K562 (cell line): ENCODE data around the gene FAM222A. TPM values are rescaled to one million over a fixed set of nuclear protein-coding genes. Genes with fewer than 3 reads are reported as not detected.

Source experiments
- ATF4 ChIP-seq: fragments of 450-650 bp; formaldehyde crosslinking; IDR thresholded peaks from 2 replicates; pipeline ENCODE4 v1.4.0; 2022; ENCODE audit warnings: mild to moderate bottlenecking, moderate library complexity
- BCOR ChIP-seq: fragments of 450-650 bp; IDR thresholded peaks from 2 replicates; pipeline ENCODE4 v1.6.1; 2016
- CAMTA2 ChIP-seq: fragments of 250-450 bp; sonication (Bioruptor Pico); conservative IDR thresholded peaks from 2 replicates; pipeline ENCODE4 v1.5.1; 2022
- CCNT2 ChIP-seq: IDR thresholded peaks from 2 replicates; pipeline ENCODE4 v1.6.1; 2011; ENCODE audit warnings: borderline replicate concordance, low read depth, mild to moderate bottlenecking, moderate library complexity, mixed read lengths, low read length; ENCODE audit not compliant: insufficient read length; ENCODE audit errors: extremely low read depth
- CREM ChIP-seq: IDR thresholded peaks from 2 replicates; pipeline ENCODE4 v1.6.1; 2014; ENCODE audit warnings: antibody characterized with exemption, low read depth
- ELF2 ChIP-seq: fragments of 250-450 bp; sonication (Bioruptor Pico); IDR thresholded peaks from 2 replicates; pipeline ENCODE4 v1.5.0; 2021; ENCODE audit warnings: mild to moderate bottlenecking
- HDAC2 ChIP-seq: fragments of 450-650 bp; IDR thresholded peaks from 2 replicates; pipeline ENCODE4 v1.6.1; 2016; ENCODE audit warnings: mild to moderate bottlenecking
- HNRNPL ChIP-seq: fragments of 200-400 bp; formaldehyde crosslinking; IDR thresholded peaks from 2 replicates; pipeline ENCODE4 v1.6.1; 2017; ENCODE audit warnings: low read depth, mild to moderate bottlenecking, low read length
- POLR2AphosphoS2 ChIP-seq: IDR thresholded peaks from 2 replicates; pipeline ENCODE4 v1.6.1; 2012; ENCODE audit warnings: low read length, improper control_type of control experiment
- PRPF4 ChIP-seq: fragments of 200-400 bp; formaldehyde crosslinking; IDR thresholded peaks from one replicate; pipeline ENCODE4 v1.6.1; 2017; ENCODE audit warnings: low read length, low read depth, mild to moderate bottlenecking; ENCODE audit not compliant: insufficient read depth, poor library complexity, severe bottlenecking
- SFPQ ChIP-seq: fragments of 200-400 bp; formaldehyde crosslinking; IDR thresholded peaks from 2 replicates; pipeline ENCODE4 v1.6.1; 2017; ENCODE audit warnings: mild to moderate bottlenecking, low read depth, low read length, moderate library complexity
- SMARCA5 ChIP-seq: fragments of 450-650 bp; IDR thresholded peaks from 2 replicates; pipeline ENCODE4 v1.6.1; 2016
- SNRNP70 ChIP-seq: fragments of 200-400 bp; formaldehyde crosslinking; optimal IDR thresholded peaks from 2 replicates; pipeline ENCODE3; 2017; ENCODE audit warnings: low read depth, low read length
- TAF15 ChIP-seq: fragments of 200-400 bp; formaldehyde crosslinking; IDR thresholded peaks from 2 replicates; pipeline ENCODE4 v1.6.1; 2017; ENCODE audit warnings: mild to moderate bottlenecking, low read depth, low read length, moderate library complexity
- TBP ChIP-seq: optimal IDR thresholded peaks from 2 replicates; pipeline ENCODE3; 2011; ENCODE audit warnings: low read depth, low read length, improper control_type of control experiment
- TCF3 ChIP-seq: sonication (generic); formaldehyde crosslinking; IDR thresholded peaks from 2 replicates; pipeline ENCODE4 v1.4.0; 2020; ENCODE audit warnings: mild to moderate bottlenecking, missing genetic modification reagents
- TFAM ChIP-seq: fragments of 250-450 bp; sonication (Bioruptor Pico); conservative IDR thresholded peaks from 2 replicates; pipeline ENCODE4 v1.5.0; 2021; ENCODE audit warnings: mild to moderate bottlenecking, moderate library complexity
- TRIM24 ChIP-seq, 2 experiments: fragments of 450-650 bp; IDR thresholded peaks; 2 replicates each; pipeline ENCODE4 v1.6.1; 2016
- ZBTB40 ChIP-seq, 2 experiments: fragments of 450-650 bp in 1 of 2; sonication (generic) in 1 of 2; formaldehyde crosslinking in 1 of 2; IDR thresholded peaks; 2 replicates each; pipeline versions ENCODE4 v1.7.1 to v1.9.0; 2016 to 2022; ENCODE audit warnings: inconsistent platforms in 1 of 2, mild to moderate bottlenecking in 1 of 2, missing genetic modification reagents in 1 of 2
- polyA plus RNA-seq, 8 experiments: library from polyadenylated mRNA; depleted of rRNA in 4 of 8; stranded (reverse) in 5 of 8; unstranded in 3 of 8; fragments of >200 nt; fragmentation: Nextera tagmentation in 2 of 8; fragmentation: Illumina TruSeq in 1 of 8; extraction: Ambion mirVana in 2 of 8; extraction: Trizol in 1 of 8; gene quantifications; 2 replicates each; pipeline versions ENCODE4 v1.2.1 to v1.2.3, GENCODE V29; 2011 to 2014; ENCODE audit warnings: inconsistent platforms in 1 of 8, missing spikeins in 1 of 8
- total RNA-seq, 7 experiments: library from RNA; depleted of rRNA in 6 of 7; stranded (reverse); fragments of >200 nt in 6 of 7; fragmentation: Illumina TruSeq in 2 of 7; extraction: Trizol in 2 of 7; gene quantifications; 2 replicates each; pipeline versions ENCODE4 v1.2.1 to v1.2.3, GENCODE V29; 2011 to 2021; ENCODE audit warnings: low replicate concordance in 1 of 7

The FAM222A gene
- total and polyA plus RNA-seq, 9 of the 15 experiments (the other 6 are each of a cell fraction or from before 2014, with no cell fraction given): 0.03 to 0.36 (median 0.12) TPM; not detected in 1

- TF ChIP-seq ZBTB40 (IDR thresholded peaks at IDR 0.05) (no peak), ZBTB40 (CRISPR knock-in tag; IDR thresholded peaks at IDR 0.05) (no peak), HNRNPL (no peak), ELF2 (CRISPR knock-in tag) (no peak), TCF3 (no peak), CAMTA2 (no peak), TBP (no peak), CCNT2 (no peak), POLR2AphosphoS2 (no peak), BCOR (peak; percentile 83), SNRNP70 (no peak), ATF4 (CRISPR knock-in tag) (no peak), SFPQ (no peak), TFAM (CRISPR knock-in tag) (no peak), TRIM24 (IDR thresholded peaks at IDR 0.05) (no peak), CREM (no peak), PRPF4 (no peak), TAF15 (no peak), SMARCA5 (peak; percentile 81; the same call in 1 of the 2 replicates), HDAC2 (0 out of 2 replicates have a peak, but pooled peaks have one; percentile 22)
Observed at GRCh38 chr12:109708939-109709338, 4.7 kb upstream of the FAM222A start (continued).
